Brain pericyte (primary cell): ENCODE measurements around the gene C4orf17.
A peak's percentile ranks its signal among the peaks of the same experiment; 100 is the strongest.
"Not testable (repeated sequence)": the region's sequence is repeated elsewhere in the genome, so short reads cannot be mapped to it uniquely, and the experiment has no call there.

ENCODE experiments used
- DNase-seq: peaks from one replicate; pipeline ENCODE4 v3.0.0-alpha.2; 2012; ENCODE audit warnings: low read depth, low spot score

Gene C4orf17

DNA sequence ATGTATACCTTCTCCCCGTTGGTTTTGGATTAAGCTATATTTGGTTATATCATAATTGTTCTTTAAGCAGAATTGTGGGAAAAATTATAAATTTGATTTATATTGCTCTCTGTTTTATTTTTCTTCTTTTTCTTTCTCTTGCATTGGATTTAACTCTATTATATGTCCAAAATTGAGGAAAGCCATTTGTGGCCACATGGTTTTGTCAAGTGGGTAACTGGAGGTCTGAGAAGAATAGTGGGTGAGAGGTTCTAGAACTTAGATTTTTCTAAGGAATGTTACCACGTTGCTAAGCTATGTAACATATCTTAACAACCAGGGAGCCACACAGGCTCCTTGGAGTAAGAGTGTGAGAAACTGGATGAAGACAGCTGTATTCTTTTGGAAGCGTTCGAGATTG lies at the start of gene C4orf17:
Gene C4orf17 (plus strand): TSS at position 301 of the 400 bp plus-strand sequence. CDS start 2,061 bp downstream, outside the sequence.
- DNase-seq = no peak

DNA sequence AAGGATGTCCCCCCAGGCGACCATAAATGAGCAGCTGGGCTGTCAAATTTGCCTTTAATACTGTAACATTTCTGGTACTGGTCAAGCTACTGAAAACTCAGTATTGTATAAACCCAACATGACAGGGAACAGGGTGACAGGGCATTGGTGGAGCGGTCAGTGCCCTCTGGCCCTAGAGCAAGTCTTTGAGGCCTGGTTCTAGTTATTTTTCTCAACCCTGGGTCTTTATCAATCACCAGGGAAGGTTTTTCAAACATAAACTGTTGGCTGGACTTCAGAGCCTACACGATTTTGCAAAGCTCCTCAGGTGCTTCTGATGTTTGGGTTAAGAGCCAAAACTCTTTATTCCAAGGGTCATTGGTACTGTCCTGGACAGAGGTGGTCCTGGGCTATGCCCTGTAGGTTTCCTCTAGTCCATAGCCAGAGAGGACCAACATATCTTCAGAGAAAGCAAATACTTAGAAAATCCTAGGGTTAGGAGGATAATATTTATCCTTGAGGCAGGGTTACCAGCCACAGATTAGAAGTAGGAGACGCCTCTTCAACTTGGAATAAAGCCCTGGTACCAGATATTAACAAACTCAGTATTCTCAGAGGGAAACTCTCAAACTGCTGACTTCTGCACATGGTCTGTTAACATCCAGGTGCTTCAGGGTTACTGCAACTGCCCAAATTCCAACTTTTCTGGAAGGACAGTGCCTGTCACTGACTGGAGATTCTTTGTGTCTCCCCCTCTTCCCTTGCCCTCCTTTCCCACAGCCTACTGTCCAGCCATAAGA lies 49.0 kb upstream of the C4orf17 start:
- no peak for DNase-seq

DNA sequence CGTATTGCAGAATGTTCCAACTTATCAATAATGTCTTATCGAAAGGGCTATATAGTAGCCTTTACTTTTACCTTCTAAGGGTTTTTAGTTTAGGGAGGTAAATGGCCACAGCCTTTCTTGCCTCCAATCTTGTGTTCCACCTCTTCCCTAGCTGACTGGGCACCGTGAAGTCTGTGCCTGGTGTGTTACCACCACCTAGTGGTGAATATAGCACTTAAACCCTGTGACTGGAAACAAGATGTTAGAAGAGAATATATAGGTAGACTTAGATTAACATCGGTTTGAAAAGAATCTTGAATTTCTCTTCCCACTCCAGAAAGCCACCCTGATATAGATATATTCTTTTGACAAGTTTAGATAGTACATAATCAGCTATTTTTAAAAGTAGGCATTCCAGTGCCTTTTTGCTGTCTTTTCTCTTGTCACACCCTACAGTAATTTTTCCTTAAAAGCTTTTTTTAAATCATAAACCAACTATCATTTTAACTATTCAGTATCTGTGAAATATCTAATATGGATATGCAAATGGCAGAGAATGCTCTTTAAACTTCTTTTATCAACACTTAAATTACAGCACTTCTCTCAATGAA lies 47.9 kb upstream of the C4orf17 start:
- DNase-seq = peak; percentile 26

DNA sequence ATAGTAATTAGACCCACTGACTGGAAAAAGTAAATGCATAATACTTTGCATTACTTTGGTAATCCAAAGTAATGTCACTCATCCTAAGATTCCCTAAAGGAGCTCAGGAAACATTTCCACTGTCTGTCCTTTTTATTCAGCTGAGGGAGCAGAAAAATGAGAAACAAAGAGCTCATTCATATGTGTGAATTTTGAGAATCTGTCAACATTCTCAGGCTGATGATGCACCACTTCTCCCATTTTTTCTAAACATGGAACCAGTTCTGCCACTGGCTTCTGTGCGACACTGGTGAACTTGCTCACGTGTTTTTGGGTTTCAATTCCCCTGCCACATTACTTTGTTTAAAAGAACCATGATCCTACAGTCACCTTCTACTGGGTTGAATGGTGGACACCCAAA lies 47.3 kb upstream of the C4orf17 start:
- DNase-seq = no peak

DNA sequence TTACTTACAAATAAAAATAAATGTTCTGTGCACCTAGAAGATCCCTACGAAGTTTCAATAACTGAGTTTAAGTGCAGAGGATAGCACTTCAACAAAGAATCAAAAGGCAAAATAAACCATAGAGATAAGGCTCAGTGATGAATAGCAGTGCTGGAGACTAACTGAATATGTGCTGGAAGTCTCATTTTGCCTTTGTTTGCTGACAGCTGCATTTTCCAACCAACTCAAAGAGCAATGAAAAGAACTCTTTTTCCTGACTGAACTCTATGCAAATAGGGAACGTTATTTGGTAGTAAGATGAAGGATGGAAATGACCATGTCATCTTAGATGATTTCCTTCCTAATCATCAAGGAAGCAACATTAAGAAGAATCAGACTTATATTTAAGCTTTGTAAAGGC lies 42.9 kb upstream of the C4orf17 start:
- DNase-seq = no peak

DNA sequence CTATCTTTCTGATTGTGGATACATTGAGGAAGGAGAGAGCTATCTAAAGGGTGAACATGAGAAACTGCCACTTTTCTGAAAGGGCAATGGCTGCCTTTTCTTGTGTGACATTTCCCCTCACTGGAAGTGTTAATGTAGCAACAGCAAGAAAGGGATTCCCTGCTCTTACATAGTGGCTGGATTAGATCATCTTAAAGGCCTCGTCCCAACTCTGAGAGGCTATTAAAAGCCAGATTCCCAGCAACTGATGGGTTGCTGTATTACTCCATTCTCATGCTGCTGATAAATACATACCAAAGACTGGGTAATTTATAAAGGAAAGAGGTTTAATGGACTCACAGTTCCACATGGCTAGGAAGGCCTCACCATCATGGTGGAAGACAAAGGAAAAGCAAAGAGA lies 41.9 kb upstream of the C4orf17 start:
- no peak for DNase-seq

DNA sequence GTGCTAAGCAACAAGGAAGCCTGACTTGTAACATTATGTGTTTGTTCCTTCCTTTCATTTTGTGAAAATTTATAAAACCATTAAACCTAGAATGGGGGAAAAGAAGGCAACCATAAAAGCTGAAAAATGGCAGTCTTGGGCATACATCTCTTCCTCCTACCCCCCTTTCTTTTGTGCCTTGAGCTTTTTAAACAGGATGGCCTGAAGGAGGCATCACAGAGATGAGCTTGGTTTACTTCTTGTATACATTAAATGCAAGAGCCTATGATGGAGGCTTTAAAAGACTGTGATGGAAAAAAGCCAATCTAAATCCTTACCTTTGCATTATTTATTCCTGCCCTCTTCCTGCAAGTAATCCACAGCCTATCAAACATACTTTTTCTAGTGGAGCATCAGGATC lies 39.5 kb upstream of the C4orf17 start:
- no peak for DNase-seq

DNA sequence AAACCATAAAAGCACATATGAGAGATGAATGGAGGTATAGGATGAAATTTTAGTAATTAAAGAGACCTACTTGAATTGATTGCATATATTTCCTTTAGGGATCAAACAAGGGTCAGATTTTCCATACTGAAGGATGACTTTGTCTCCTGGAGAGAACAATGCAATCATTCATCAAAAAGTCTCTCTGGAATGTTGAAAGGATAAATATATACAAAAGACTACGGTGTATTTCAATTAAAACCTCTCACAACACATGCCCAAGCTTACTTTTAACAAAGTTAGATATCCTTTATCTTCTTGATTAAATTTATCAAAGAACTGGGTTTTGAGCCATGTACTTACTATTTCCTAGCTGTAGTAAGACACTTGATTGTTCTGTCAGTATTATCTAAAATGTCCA lies 38.9 kb upstream of the C4orf17 start:
- no peak for DNase-seq

DNA sequence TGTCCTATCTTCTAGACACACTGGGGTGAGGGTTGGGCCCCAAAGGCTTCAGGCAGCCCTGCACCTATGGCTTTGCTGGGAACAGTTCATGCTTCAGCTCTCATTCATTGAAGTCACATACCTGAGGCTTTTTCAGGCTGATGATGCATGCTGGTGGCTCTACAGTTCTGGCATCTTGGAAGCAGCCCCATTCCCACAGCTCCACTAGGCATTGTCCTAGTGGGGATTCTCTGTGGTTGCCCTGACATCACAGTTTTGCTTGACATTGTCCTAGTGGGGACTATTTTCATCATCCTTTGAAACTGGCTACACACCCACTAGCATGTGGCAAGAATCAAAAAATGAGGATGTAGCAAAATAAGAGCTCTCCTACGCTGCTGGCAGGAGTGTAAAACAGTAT lies 37.7 kb upstream of the C4orf17 start:
- no peak for DNase-seq

DNA sequence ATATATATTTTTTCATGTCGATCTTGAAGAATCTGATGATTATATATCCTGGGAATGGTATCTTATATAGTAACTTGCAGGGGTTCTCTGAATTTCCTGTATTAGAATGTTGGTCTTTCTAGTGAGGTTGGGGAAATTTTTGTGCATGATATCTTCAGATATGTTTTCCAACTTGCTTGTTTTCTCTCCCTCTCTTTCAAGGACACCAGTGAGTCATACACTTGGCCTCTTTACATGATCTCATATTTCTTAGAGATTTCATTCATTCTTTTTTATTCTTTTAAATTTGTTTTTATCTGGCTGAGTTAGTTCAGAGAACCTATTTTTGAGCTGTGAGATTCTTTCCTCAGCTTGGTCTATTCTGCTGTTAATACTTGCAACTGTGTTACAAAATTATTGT lies 27.2 kb upstream of the C4orf17 start:
- DNase-seq = no peak

DNA sequence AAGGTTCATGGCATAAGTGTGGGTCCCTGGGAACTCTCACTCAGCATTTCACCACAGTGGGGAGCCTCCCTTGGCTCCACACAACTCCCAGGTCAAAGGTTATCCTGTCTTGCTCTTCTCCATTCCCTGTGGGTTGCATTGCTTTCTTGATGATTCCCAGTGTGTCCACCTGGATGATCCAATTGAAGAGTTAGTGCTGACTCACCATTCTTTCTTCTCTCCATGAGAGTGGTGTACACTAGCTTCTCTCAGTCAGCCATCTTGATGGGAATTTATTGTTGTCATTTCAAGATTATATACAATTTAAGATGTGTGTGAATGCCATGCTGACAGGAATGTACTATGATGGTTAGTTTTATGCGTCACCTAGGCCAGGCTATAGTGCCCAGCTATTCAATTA lies 25.6 kb upstream of the C4orf17 start:
- DNase-seq = no peak

DNA sequence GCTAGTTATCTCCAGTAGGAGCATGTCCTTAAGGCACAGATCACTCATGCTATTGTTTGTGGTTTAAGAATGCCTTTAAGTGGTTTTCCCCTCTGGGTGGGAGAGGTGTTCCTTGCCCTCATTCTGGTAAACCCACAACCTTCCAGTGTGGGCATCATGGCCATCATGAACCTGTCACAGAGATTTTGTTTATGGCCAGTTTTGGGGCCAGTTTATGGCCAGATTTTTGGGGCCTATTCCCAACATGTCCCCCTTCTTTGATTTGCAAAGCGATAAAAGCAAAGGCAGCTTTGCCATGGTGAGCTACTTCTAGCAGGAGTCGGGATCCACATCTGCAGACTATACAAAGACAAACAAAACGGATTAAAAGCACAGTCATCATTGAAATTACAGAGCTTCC lies 24.2 kb upstream of the C4orf17 start:
- DNase-seq = not testable (repeated sequence)

DNA sequence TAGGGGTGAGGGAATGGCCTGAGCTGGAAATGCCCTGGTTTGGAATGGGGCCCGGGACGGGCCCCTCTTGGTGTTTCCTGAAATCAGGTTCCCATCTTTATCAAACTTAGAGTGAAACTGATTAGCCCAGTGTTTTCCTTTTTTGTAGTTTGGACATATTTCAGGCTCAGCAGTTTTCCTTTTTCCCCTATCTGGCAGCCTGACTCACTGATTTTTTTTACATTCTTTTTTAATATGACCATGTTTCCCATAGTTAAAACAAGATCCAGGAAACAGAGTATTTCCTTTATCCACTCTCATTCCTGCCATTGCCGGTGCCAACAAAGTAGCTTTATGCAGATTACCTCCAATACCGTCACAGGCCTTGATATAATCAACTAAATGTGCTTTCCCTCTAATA lies 20.5 kb upstream of the C4orf17 start:
- no peak for DNase-seq

DNA sequence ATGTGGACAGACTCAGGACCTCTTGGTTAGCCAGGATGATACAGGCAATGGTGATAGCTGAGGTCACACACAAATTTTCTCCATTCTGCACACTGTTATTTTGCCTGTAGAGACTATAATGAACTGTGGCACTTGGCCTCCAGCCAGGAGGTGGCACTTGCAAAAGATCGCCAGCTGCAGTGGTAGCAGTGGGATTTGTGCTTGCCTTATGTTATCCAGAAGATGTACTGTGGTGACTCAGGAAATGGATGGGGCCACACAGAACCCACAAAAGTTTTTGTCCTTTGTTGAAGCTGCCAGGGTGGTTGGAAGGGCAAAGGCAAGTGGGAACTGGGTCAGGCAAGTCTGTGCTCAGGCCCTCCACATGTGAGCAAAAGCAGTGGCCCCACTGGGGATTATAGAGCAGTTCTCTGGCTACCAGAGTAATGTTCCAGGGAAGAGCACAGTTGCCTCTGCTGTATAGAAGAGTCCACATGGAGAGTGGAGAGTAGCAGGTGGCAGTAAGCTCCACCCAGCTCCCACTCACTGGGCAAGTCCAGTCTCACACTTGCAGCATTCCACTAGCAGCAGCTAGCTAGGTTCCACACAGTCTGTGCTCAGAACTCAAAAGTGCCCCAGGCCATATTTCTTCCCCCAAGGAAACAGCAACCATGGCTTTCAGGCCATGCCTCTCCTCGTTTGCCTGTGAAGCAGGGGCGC lies 5.9 kb upstream of the C4orf17 start:
- no peak for DNase-seq

DNA sequence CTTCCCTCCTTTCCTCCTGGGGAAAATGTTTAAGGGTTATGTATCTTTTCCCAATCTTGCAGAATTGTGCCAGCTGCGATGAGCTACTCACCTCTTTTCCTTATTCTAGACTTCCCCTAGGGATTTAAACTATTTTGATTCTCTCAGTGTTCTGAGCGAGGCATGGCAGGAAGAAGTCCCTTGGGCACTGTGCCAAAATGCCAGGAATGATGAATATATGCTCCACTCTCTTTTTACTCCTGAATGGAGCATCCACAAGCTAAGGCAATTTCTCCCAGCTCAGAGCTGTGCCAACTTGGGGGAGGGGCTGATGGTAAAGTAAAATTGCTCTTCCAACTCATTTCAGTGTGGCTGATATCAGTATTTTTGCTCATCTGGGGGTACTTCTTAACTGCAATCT lies 4.0 kb upstream of the C4orf17 start:
- no peak for DNase-seq

DNA sequence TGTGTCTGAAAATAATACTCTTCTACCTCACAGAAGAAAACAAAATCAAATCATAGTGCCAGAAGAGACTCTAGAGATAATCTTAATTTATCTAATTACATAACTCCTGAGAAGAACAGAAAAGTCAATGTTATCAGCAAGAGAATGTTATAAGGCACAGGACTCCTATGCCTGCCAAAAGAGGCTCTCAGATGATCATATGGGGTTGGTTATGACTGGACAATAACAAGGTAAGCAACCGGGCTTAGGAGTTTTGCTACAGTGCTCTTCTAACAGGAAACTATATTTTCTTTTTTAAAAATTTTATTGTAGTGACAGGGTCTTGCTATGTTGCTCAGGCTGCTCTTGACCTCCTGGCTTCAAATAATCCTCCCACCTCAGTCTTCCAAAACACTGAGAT lies 3.5 kb upstream of the C4orf17 start:
- no peak for DNase-seq

DNA sequence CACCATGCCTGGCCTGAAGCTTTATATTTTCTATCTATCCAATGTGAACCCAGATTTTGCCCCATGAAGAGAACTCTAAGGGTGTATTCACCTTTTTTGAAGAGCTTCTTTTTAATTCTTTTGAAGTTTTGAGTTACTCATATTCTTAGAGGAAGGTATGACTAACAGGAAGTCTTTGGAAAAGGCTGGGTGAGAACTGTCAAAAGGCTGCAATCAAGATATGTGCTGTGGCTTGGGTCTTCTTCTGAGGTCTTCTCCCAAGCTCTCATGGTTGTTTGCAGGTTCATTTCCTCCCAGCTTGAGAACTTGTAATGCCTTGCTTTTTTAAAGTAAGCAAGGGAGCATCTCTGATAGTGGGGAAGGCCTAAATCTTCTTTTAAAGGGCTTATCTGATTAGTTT lies 3.1 kb upstream of the C4orf17 start:
- DNase-seq = no peak

DNA sequence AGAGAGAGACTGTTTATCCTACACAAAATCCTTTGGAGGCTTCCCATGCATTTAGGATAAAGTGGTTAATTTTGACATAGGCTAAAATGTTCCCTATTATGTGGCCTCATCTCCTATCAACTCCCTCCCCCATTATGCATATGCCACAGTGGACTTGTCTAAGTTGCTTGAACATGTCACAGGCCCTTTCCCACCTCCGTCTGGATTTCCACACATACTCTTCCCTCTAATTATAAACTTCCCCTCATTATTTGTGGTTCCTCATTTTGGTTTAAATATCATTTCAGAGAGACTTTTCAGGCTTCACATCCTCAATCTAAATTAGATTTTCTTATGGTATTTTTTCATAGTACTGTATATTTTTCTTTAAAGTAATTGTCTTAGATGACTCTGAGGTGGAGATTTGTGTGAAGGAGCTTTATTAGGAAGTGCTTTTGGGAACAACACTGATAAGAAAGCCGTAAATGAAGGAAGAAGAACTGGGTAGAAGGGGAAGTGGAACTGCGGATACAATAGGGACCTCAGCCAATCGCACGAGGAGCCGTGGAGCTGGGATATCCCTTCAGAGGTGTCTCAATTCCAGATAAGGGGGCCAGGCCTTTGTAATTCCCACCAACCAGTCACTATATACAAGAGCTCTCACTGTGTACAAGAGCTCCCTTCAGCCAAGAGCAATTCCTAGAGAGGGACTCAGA lies 7.9 kb downstream of the C4orf17 start:
- DNase-seq = no peak

DNA sequence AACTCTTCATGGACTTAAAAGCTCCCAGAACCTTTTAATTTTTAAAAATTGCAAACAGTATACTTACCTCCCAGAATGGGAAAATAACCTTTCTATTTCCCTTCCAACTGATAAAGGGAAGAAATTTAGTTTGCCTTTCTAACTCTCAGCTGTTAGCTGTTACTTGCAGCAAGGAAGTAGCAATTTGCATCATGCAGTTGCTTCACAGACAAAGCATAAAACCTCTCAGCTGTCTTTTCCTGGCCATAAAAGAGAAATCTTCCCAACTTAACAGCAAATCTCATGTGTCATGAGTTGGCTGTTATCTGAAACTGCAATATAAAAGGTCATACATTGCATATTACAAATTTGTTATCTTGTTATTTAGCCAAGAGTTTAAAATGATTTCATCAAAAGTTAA lies 18.4 kb downstream of the C4orf17 start:
- DNase-seq = no peak

DNA sequence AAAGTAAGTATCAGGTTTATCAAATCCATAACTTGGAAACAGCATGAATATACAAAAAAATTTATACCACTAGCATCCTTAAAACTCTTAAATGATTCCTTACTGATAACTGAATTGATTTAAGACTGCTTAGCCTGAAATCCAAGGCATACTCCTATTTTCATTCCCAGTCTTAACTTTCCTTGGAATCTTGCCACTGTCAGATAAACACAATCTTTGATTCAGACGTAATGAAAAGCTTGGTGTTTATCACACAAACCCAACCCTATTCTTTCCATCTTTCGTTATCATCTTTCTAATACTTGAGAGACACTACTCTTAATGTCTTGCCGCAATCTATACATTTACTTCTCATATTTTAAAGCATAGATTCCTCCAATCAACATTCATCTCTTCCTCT lies 19.1 kb downstream of the C4orf17 start:
- no peak for DNase-seq

DNA sequence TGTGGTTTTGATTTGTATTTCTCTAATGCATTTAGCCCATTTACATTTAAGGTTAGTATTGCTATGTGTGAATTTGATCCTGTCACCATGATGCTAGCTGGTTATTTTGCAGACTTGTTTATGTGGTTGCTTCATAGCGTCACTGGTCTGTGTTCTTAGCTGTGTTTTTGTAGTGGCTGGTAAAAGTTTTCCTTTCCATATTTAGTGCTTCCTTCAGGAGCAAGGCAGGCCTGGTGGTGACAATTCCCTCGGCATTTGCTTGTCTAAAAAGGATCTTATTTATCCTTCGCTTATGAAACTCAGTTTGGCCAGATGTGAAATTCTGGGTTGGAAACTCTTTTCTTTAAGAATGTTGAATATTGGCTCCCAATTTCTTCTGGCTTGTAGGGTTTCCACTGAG lies 23.9 kb downstream of the C4orf17 start:
- peak; percentile 21 for DNase-seq

DNA sequence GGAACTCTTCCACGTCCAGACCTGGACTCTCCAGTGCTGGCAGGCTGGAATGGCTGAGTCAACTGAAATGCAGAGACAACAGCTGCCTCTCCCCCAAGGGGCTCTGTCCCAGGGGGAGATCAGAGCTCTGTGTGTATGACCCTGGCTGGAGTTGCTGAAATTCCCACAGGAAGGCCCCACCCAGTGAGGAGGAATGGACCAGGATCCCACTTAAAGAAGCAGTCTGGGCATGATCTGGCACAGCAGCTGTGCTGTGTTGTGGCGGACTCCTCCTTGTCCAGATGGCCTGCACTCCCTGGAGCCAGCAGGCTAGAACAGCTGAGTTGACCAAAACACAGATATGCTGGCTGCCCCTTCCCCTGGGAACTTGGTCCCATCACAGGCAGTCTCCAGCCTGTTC lies 25.4 kb downstream of the C4orf17 start:
- DNase-seq = peak; percentile 37
